ENCODE results near the gene HGS.
A peak's percentile ranks its signal among the peaks of the same experiment; 100 is the strongest.

The HGS gene

GRCh38 chr17:81656118-81656743, 27.6 kb upstream of the HGS start, which contains the start of gene PDE6G:
Gene PDE6G (minus strand): TSS chr17:81656542. CDS start chr17:81653305, 3,237 bp downstream.
- no peak for DNase-seq

GRCh38 chr17:81656835-81657234, 27.0 kb upstream of the HGS start:
- no peak for DNase-seq

- no peak for DNase-seq
Measured at GRCh38 chr17:81659038-81659437, 24.8 kb upstream of the HGS start.

GRCh38 chr17:81660441-81660840, 23.4 kb upstream of the HGS start:
- no peak for DNase-seq

GRCh38 chr17:81662002-81662401, 21.8 kb upstream of the HGS start:
- no peak for DNase-seq

GRCh38 chr17:81664051-81664470, 19.8 kb upstream of the HGS start:
- DNase-seq, result no peak

- peak; percentile 72 for DNase-seq
Measured at GRCh38 chr17:81665205-81666091, 18.4 kb upstream of the HGS start.

GRCh38 chr17:81666092-81666341, 17.8 kb upstream of the HGS start:
- peak; percentile 27 for DNase-seq

GRCh38 chr17:81666342-81667191, 17.2 kb upstream of the HGS start, which contains the start of the genes CCDC137 and OXLD1:
Gene CCDC137 (plus strand): TSS chr17:81666737. CDS start chr17:81666767, 30 bp downstream.
Gene OXLD1 (minus strand): TSS chr17:81666605. CDS start chr17:81666577, 28 bp downstream.
- peak; percentile 95 for DNase-seq

- no peak for DNase-seq
Measured at GRCh38 chr17:81667754-81668153, 16.1 kb upstream of the HGS start.

GRCh38 chr17:81672504-81672903, 11.3 kb upstream of the HGS start:
- DNase-seq, result no peak

- DNase-seq, result no peak
Measured at GRCh38 chr17:81672954-81673353, 10.9 kb upstream of the HGS start.

GRCh38 chr17:81673561-81674258, 10.1 kb upstream of the HGS start:
- no peak for DNase-seq

- DNase-seq, result peak; percentile 37
Measured at GRCh38 chr17:81675515-81676221, 8.1 kb upstream of the HGS start.

- no peak for DNase-seq
Measured at GRCh38 chr17:81676906-81677305, 6.9 kb upstream of the HGS start.

GRCh38 chr17:81680150-81680549, 3.7 kb upstream of the HGS start:
- no peak for DNase-seq

- DNase-seq, result no peak
Measured at GRCh38 chr17:81681672-81682071, 2.1 kb upstream of the HGS start.

GRCh38 chr17:81682565-81683207, 1.1 kb upstream of the HGS start:
- DNase-seq, result no peak

- DNase-seq, result no peak
Measured at GRCh38 chr17:81683208-81683583, 615 bp upstream of the HGS start.

GRCh38 chr17:81684442-81684911, 666 bp downstream of the HGS start:
- DNase-seq, result no peak

GRCh38 chr17:81685108-81685507, 1.3 kb downstream of the HGS start:
- DNase-seq, result peak; percentile 71
